Neural cell (in vitro differentiated cells): ENCODE data around the gene TRIM37.

Experiments
- EP300 ChIP-seq: fragments of 450-650 bp; conservative IDR thresholded peaks from 2 replicates; pipeline ENCODE4 v1.6.1; 2014; ENCODE audit warnings: antibody characterized with exemption, mild to moderate bottlenecking, moderate library complexity; ENCODE audit not compliant: poor library complexity, severe bottlenecking
- EZH2 ChIP-seq: fragments of 200-600, 300-800 bp; shearing (Covaris generic), sonication (generic); IDR thresholded peaks from 2 replicates; pipeline ENCODE4 v1.6.1; 2014; ENCODE audit warnings: antibody characterized with exemption, low read length, borderline replicate concordance, mild to moderate bottlenecking; ENCODE audit not compliant: insufficient read depth, poor library complexity, severe bottlenecking
- POLR2AphosphoS5 ChIP-seq: IDR thresholded peaks from 2 replicates; pipeline ENCODE4 v1.6.1; 2012
- TAF1 ChIP-seq: IDR thresholded peaks from 2 replicates; pipeline ENCODE4 v1.6.1; 2012; ENCODE audit warnings: low read depth
- TF ChIP-seq, protein P1 (sequence below): fragments of 450-650 bp; IDR thresholded peaks from 2 replicates; pipeline ENCODE4 v1.5.1; 2014; ENCODE audit warnings: antibody characterized with exemption, mild to moderate bottlenecking, moderate library complexity; ENCODE audit not compliant: poor library complexity, severe bottlenecking
- TF ChIP-seq, protein P2 (sequence below): IDR thresholded peaks from 2 replicates; pipeline ENCODE4 v1.6.1; 2012; ENCODE audit warnings: borderline replicate concordance

DNA sequence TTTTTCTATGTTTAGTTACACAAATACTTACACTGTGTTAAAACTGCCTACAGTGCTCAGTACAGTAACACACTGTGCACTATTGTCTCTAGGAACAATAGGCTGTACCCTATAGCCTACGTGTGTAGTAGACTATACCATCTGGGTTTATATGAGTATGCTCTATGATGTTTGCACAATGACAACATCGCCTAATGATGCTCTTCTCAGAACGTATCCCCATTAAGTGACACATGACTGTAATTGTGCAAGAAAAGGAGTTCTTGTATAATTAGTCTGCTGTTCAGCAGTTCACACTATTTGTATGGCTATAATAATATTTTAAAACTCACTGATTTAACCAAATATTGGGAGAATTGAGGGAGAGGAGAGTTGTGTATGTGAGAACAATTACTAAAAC lies 173.7 kb downstream of the TRIM37 start:
- TF ChIP-seq, protein P1, sequence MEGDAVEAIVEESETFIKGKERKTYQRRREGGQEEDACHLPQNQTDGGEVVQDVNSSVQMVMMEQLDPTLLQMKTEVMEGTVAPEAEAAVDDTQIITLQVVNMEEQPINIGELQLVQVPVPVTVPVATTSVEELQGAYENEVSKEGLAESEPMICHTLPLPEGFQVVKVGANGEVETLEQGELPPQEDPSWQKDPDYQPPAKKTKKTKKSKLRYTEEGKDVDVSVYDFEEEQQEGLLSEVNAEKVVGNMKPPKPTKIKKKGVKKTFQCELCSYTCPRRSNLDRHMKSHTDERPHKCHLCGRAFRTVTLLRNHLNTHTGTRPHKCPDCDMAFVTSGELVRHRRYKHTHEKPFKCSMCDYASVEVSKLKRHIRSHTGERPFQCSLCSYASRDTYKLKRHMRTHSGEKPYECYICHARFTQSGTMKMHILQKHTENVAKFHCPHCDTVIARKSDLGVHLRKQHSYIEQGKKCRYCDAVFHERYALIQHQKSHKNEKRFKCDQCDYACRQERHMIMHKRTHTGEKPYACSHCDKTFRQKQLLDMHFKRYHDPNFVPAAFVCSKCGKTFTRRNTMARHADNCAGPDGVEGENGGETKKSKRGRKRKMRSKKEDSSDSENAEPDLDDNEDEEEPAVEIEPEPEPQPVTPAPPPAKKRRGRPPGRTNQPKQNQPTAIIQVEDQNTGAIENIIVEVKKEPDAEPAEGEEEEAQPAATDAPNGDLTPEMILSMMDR: no peak
- no peak for TF ChIP-seq TAF1
- TF ChIP-seq POLR2AphosphoS5: no peak
- TF ChIP-seq EP300: no peak
- TF ChIP-seq EZH2: no peak
- TF ChIP-seq, protein P2, sequence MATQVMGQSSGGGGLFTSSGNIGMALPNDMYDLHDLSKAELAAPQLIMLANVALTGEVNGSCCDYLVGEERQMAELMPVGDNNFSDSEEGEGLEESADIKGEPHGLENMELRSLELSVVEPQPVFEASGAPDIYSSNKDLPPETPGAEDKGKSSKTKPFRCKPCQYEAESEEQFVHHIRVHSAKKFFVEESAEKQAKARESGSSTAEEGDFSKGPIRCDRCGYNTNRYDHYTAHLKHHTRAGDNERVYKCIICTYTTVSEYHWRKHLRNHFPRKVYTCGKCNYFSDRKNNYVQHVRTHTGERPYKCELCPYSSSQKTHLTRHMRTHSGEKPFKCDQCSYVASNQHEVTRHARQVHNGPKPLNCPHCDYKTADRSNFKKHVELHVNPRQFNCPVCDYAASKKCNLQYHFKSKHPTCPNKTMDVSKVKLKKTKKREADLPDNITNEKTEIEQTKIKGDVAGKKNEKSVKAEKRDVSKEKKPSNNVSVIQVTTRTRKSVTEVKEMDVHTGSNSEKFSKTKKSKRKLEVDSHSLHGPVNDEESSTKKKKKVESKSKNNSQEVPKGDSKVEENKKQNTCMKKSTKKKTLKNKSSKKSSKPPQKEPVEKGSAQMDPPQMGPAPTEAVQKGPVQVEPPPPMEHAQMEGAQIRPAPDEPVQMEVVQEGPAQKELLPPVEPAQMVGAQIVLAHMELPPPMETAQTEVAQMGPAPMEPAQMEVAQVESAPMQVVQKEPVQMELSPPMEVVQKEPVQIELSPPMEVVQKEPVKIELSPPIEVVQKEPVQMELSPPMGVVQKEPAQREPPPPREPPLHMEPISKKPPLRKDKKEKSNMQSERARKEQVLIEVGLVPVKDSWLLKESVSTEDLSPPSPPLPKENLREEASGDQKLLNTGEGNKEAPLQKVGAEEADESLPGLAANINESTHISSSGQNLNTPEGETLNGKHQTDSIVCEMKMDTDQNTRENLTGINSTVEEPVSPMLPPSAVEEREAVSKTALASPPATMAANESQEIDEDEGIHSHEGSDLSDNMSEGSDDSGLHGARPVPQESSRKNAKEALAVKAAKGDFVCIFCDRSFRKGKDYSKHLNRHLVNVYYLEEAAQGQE: no peak
